ENCODE measurements around the gene HYDIN. TPM values are rescaled to one million over a fixed set of nuclear protein-coding genes. Genes with fewer than 3 reads are reported as not detected.

Gene HYDIN
- total RNA-seq, 1 experiment from 2014 or later, result not detected

- H3K27me3 ChIP-seq (ENCODE audit: insufficient read depth, low read length), result no peaks in the 10 kb centered on the region
- H3K9me3 ChIP-seq (ENCODE audit: control insufficient read depth in 1 of 2, insufficient read depth in 1 of 2, low read depth in 1 of 2, low read length in 2 of 2), result no peaks in the 10 kb centered on the region
- no peak for TF ChIP-seq RAD21 (IDR thresholded peaks at IDR 0.05; ENCODE audit: low read depth)
- no peak for TF ChIP-seq EZH2phosphoT487 (IDR thresholded peaks at IDR 0.05; ENCODE audit: borderline replicate concordance)
- TF ChIP-seq EGR1 (IDR thresholded peaks at IDR 0.05; ENCODE audit: low read depth), result no peak
- TF ChIP-seq ZFX (IDR thresholded peaks at IDR 0.05), result no peak
- no peak for TF ChIP-seq MAX (IDR thresholded peaks at IDR 0.05)
- TF ChIP-seq REST (IDR thresholded peaks at IDR 0.05; ENCODE audit: low read depth), result no peak
- TF ChIP-seq POLR2AphosphoS5 (IDR thresholded peaks at IDR 0.05; ENCODE audit: low read depth, low read length), result no peak
- no peak for TF ChIP-seq EZH2 (IDR thresholded peaks at IDR 0.05)
- TF ChIP-seq ZNF274 (IDR thresholded peaks at IDR 0.05; ENCODE audit: low read depth, low read length), result no peak
- no peak for TF ChIP-seq ATF3 (IDR thresholded peaks at IDR 0.05)
- no peak for TF ChIP-seq POLR2A (IDR thresholded peaks at IDR 0.05; ENCODE audit: borderline replicate concordance, extremely low read depth, insufficient read depth, insufficient read length)
- no peak for TF ChIP-seq SIN3A (IDR thresholded peaks at IDR 0.05; ENCODE audit: low read depth)
- TF ChIP-seq TCF7L2 (IDR thresholded peaks at IDR 0.05; ENCODE audit: borderline replicate concordance, extremely low read depth, insufficient read depth, insufficient read length), result no peak
- TF ChIP-seq ZBTB33 (IDR thresholded peaks at IDR 0.05; ENCODE audit: extremely low read depth, insufficient replicate concordance, low read length), result no peak
Observed at GRCh38 chr16:70770291-70770625, 460.3 kb downstream of the HYDIN start.

More at GRCh38 chr16:70770291-70770625, 460.3 kb downstream of the HYDIN start:
- H3K27ac ChIP-seq (ENCODE audit: low read depth, low read length), result no peak overlapping the region
- ChIA-PET RAD21 (ENCODE audit: low non-redundant PET in 1 of 2, low total read pairs in 2 of 2, uncharacterized antibody in 2 of 2, unreplicated experiment in 2 of 2) (interaction anchor here in 1 of 2 experiments (1.5 kb wide), 1 partner anchor 83 kb away, joined by 6 read pairs; the partner anchor contains the start of gene MTSS2), CTCF (interaction anchor here (1.3 to 2.6 kb wide), 11 partner anchors 9 to 642 kb away, joined by 3 to 43 read pairs (median 8); partner anchors contain the start of gene MTSS2), POLR2A (interaction anchor here (0.8 kb wide), 1 partner anchor 384 kb away, joined by 3 read pairs; no protein-coding TSS in a partner anchor)
- DNase-seq (ENCODE audit: low read depth, low spot score), result no peak
- no peaks in the 10 kb centered on the region for H3K79me2 ChIP-seq (ENCODE audit: insufficient read depth, low read length)
- H3K4me2 ChIP-seq (ENCODE audit: low read length), result no peak overlapping the region
- no peak overlapping the region for H3K9ac ChIP-seq (ENCODE audit: low read length)
- no peaks in the 10 kb centered on the region for H4K20me1 ChIP-seq (ENCODE audit: insufficient read depth)
- ATAC-seq, result no peak
- peaks cover 0 to 2% of the 10 kb centered on the region in 2 experiments; a peak in 2 of 4 replicates for H3K36me3 ChIP-seq (ENCODE audit: control insufficient read depth in 1 of 2, insufficient read depth in 2 of 2, low read length in 2 of 2)
- intact Hi-C loops (cut with micrococcal nuclease), result no loop called here
- no TSS peak for BruUV-seq (replicated peaks)
- peaks cover 3 to 18% of the 10 kb centered on the region in 2 experiments for H3K4me1 ChIP-seq (ENCODE audit: control insufficient read depth in 1 of 2, insufficient read depth in 2 of 2, low read length in 2 of 2)
- no peaks in the 10 kb centered on the region for H3K9me2 ChIP-seq (ENCODE audit: insufficient read depth)
- H3K4me3 ChIP-seq (replicated peaks in 1 of 2; ENCODE audit: low read depth in 1 of 2, low read length in 2 of 2), result no peak overlapping the region
- no peak overlapping the region for H2AFZ ChIP-seq (ENCODE audit: low read depth, low read length, poor library complexity, severe bottlenecking)
